HEK293 (cell line): ENCODE data around the gene WDR47.

ENCODE experiments used
- CTCF ChIA-PET: fragments of 350-600 bp; formaldehyde crosslinking; extraction: SDS; loops from one replicate; lab custom pipeline; 2021; ENCODE audit warnings: antibody characterized with exemption; lab: Yijun Ruan, JAX
- POLR2A ChIA-PET: fragments of 300-600 bp; formaldehyde crosslinking; extraction: SDS; loops from one replicate; lab custom pipeline; 2020; ENCODE audit warnings: antibody characterized with exemption, inconsistent platforms; lab: Yijun Ruan, JAX
- H3K27ac ChIP-seq: fragments of 200-500 bp; sonication (Bioruptor generic); 2 replicates; pipeline ENCODE4 v1.5.1; 2014; ENCODE audit warnings: low read depth, low read length, control low read depth, inconsistent platforms; ENCODE audit errors: extremely low read depth
- H3K36me3 ChIP-seq, 2 experiments: fragments of 200-500 bp in 1 of 2; sonication (Bioruptor generic) in 1 of 2; 1 replicate in 1 of 2; 2 replicates in 1 of 2; pipeline ENCODE4 v1.5.1; 2014 to 2017; ENCODE audit warnings: inconsistent platforms in 2 of 2, low read length in 2 of 2; ENCODE audit not compliant: control insufficient read depth in 2 of 2, insufficient read depth in 1 of 2
- H3K4me1 ChIP-seq: fragments of 200-500 bp; sonication (Bioruptor generic); 2 replicates; pipeline ENCODE4 v1.5.1; 2014; ENCODE audit warnings: mild to moderate bottlenecking, low read length, inconsistent platforms; ENCODE audit not compliant: control insufficient read depth, insufficient read depth
- H3K4me3 ChIP-seq: 2 replicates; pipeline ENCODE4 v1.5.1; 2011; ENCODE audit warnings: low read depth, mild to moderate bottlenecking, control low read depth, low read length, moderate library complexity
- H3K9me3 ChIP-seq: fragments of 200-500 bp; sonication (Bioruptor generic); 2 replicates; pipeline ENCODE4 v1.5.1; 2014; ENCODE audit warnings: low read depth, low read length, inconsistent platforms; ENCODE audit not compliant: control insufficient read depth, insufficient read depth
- BCL11B ChIP-seq: fragments of 450-650 bp; formaldehyde crosslinking; IDR thresholded peaks from 2 replicates; pipeline ENCODE4 v1.5.1; 2016; ENCODE audit warnings: low read depth, missing biosample characterization, missing genetic modification characterization
- CTCF ChIP-seq: fragments of 450-650 bp; formaldehyde crosslinking; IDR thresholded peaks from 2 replicates; pipeline ENCODE4 v1.5.1; 2016; ENCODE audit warnings: missing biosample characterization, missing genetic modification characterization
- FEZF1 ChIP-seq: fragments of 450-650 bp; formaldehyde crosslinking; IDR thresholded peaks from 2 replicates; pipeline ENCODE4 v1.5.1; 2016; ENCODE audit warnings: missing biosample characterization, missing genetic modification characterization
- MEIS1 ChIP-seq: sonication (generic); formaldehyde crosslinking; IDR thresholded peaks from 2 replicates; pipeline ENCODE4 v1.8.1; 2022; ENCODE audit warnings: missing genetic modification reagents, mild to moderate bottlenecking, borderline replicate concordance
- PRDM10 ChIP-seq: fragments of 450-650 bp; formaldehyde crosslinking; IDR thresholded peaks from 2 replicates; pipeline ENCODE4 v1.5.1; 2016; ENCODE audit warnings: missing biosample characterization, missing genetic modification characterization
- SP3 ChIP-seq: fragments of 450-650 bp; formaldehyde crosslinking; IDR thresholded peaks from 2 replicates; pipeline ENCODE4 v1.5.1; 2016; ENCODE audit warnings: missing biosample characterization, missing genetic modification characterization
- WT1 ChIP-seq: fragments of 450-650 bp; formaldehyde crosslinking; IDR thresholded peaks from 2 replicates; pipeline ENCODE4 v1.5.1; 2016; ENCODE audit warnings: missing biosample characterization, missing genetic modification characterization
- ZBTB17 ChIP-seq: fragments of 450-650 bp; formaldehyde crosslinking; IDR thresholded peaks from 2 replicates; pipeline ENCODE4 v1.5.1; 2016; ENCODE audit warnings: missing biosample characterization, missing genetic modification characterization
- ZNF121 ChIP-seq: fragments of 450-650 bp; formaldehyde crosslinking; IDR thresholded peaks from 2 replicates; pipeline ENCODE4 v1.5.1; 2016; ENCODE audit warnings: missing biosample characterization, missing genetic modification characterization
- ZNF148 ChIP-seq: fragments of 450-650 bp; formaldehyde crosslinking; IDR thresholded peaks from 2 replicates; pipeline ENCODE4 v1.5.0; 2017; ENCODE audit warnings: missing biosample characterization, missing genetic modification characterization, borderline replicate concordance
- ZNF18 ChIP-seq: fragments of 450-650 bp; formaldehyde crosslinking; IDR thresholded peaks from 2 replicates; pipeline ENCODE4 v1.5.1; 2016; ENCODE audit warnings: missing biosample characterization, missing genetic modification characterization
- ZNF266 ChIP-seq: fragments of 450-650 bp; formaldehyde crosslinking; IDR thresholded peaks from 2 replicates; pipeline ENCODE4 v1.5.1; 2016; ENCODE audit warnings: missing biosample characterization, missing genetic modification characterization, low read depth
- ZNF274 ChIP-seq, 2 experiments: fragments of 200-500 bp in 1 of 2; fragments of 450-650 bp in 1 of 2; sonication (Bioruptor generic) in 1 of 2; formaldehyde crosslinking in 1 of 2; IDR thresholded peaks; 2 replicates each; pipeline versions ENCODE4 v1.5.1 to v1.6.1; 2014 to 2016; ENCODE audit warnings: borderline replicate concordance in 1 of 2, inconsistent platforms in 1 of 2, low read length in 1 of 2, missing biosample characterization in 1 of 2, missing genetic modification characterization in 1 of 2
- ZNF350 ChIP-seq: fragments of 450-650 bp; formaldehyde crosslinking; IDR thresholded peaks from 2 replicates; pipeline ENCODE4 v1.5.0; 2017; ENCODE audit warnings: missing biosample characterization, mild to moderate bottlenecking, missing genetic modification characterization
- ZNF510 ChIP-seq: fragments of 450-650 bp; formaldehyde crosslinking; IDR thresholded peaks from 2 replicates; pipeline ENCODE4 v1.5.1; 2018; ENCODE audit warnings: mild to moderate bottlenecking, missing genetic modification characterization, missing biosample characterization; ENCODE audit not compliant: insufficient replicate concordance
- ZNF629 ChIP-seq: fragments of 450-650 bp; formaldehyde crosslinking; IDR thresholded peaks from 2 replicates; pipeline ENCODE4 v1.5.1; 2017; ENCODE audit warnings: missing biosample characterization, missing genetic modification characterization
- ZNF777 ChIP-seq: fragments of 450-650 bp; formaldehyde crosslinking; IDR thresholded peaks from 2 replicates; pipeline ENCODE4 v1.5.1; 2017; ENCODE audit warnings: missing biosample characterization, missing genetic modification characterization, borderline replicate concordance

WDR47 gene

GRCh38 chr1:108960719-108961118 lies 81.2 kb downstream of the WDR47 start:
- H3K9me3 ChIP-seq = no peaks in the 10 kb centered on the region
- POLR2A ChIA-PET = interaction anchor here (0.9 kb wide), 1 partner anchor 82 kb away, joined by 3 read pairs; the partner anchor contains the start of gene WDR47
- TF ChIP-seq SP3 (tag by site-specific recombination) (no peak), ZNF121 (tag by site-specific recombination) (peak; percentile 74; the same call in 1 of the 2 replicates)
- TF ChIP-seq, all 188 proteins: peak for 1
- no peak overlapping the region for H3K4me3 ChIP-seq
- H3K4me1 ChIP-seq = no peaks in the 10 kb centered on the region
- CTCF ChIA-PET = no interaction called here
- no peak overlapping the region for H3K27ac ChIP-seq
- peaks cover 3 to 25% of the 10 kb centered on the region in 2 experiments; a peak in 2 of 3 replicates for H3K36me3 ChIP-seq

- TF ChIP-seq ZNF510 = no peak
- TF ChIP-seq ZNF148 (tag by site-specific recombination) = no peak
- TF ChIP-seq CTCF (tag by site-specific recombination) = no peak
- no peak for TF ChIP-seq ZNF266 (tag by site-specific recombination)
- TF ChIP-seq ZNF777 (tag by site-specific recombination) = no peak
- no peak for TF ChIP-seq ZNF350 (tag by site-specific recombination)
- TF ChIP-seq MEIS1 (CRISPR knock-in tag) = no peak
- TF ChIP-seq ZBTB17 (tag by site-specific recombination) = no peak
- no peak for TF ChIP-seq BCL11B (tag by site-specific recombination)
- no peak for TF ChIP-seq ZNF629 (tag by site-specific recombination)
- TF ChIP-seq ZNF274 (IDR thresholded peaks at IDR 0.05; ENCODE audit: low read length) = no peak
- TF ChIP-seq ZNF274 (tag by site-specific recombination; IDR thresholded peaks at IDR 0.05; ENCODE audit: borderline replicate concordance) = no peak
- no peak for TF ChIP-seq ZNF18 (tag by site-specific recombination)
- TF ChIP-seq WT1 = no peak
- ChIA-PET POLR2A (no interaction called here), CTCF (interaction anchor here (0.8 to 1.4 kb wide), 2 partner anchors 236 to 682 kb away, joined by 3 to 5 read pairs; no protein-coding TSS in a partner anchor)
- Histone ChIP-seq H3K4me1 (no peaks in the 10 kb centered on the region), H3K27ac (no peak overlapping the region), H3K9me3 (no peaks in the 10 kb centered on the region), H3K36me3 (peaks cover 15 to 48% of the 10 kb centered on the region in 2 experiments; a peak in 2 of 3 replicates), H3K4me3 (no peak overlapping the region)
Measured at GRCh38 chr1:108957888-108958287, 84.0 kb downstream of the WDR47 start.

GRCh38 chr1:108955881-108956280 lies 86.0 kb downstream of the WDR47 start:
- TF ChIP-seq FEZF1 (tag by site-specific recombination) (no peak), PRDM10 (tag by site-specific recombination) (no peak)
- TF ChIP-seq, all 188 proteins: peak for 0
- ChIA-PET CTCF (no interaction called here), POLR2A (no interaction called here)
- no peak overlapping the region for H3K27ac ChIP-seq
- H3K36me3 ChIP-seq = peaks cover 15 to 50% of the 10 kb centered on the region in 2 experiments; a peak in 2 of 3 replicates
- no peaks in the 10 kb centered on the region for H3K4me1 ChIP-seq
- no peak overlapping the region for H3K4me3 ChIP-seq
- H3K9me3 ChIP-seq = no peaks in the 10 kb centered on the region
